ENCODE measurements around the gene TBXT.
A peak's percentile ranks its signal among the peaks of the same experiment; 100 is the strongest.

The TBXT gene

GRCh38 chr6:166162599-166163342 lies 4.9 kb downstream of the TBXT start:
- Histone ChIP-seq H3K9me3 (ENCODE audit: severe bottlenecking) (no peaks in the 10 kb centered on the region), H3K27ac (no peak overlapping the region), H3K4me3 (ENCODE audit: low read depth, low read length) (no peak overlapping the region), H3K27me3 (ENCODE audit: insufficient read depth, low read depth, severe bottlenecking) (no peaks in the 10 kb centered on the region), H3K36me3 (peaks cover 8% of the 10 kb centered on the region; the same call in 1 of the 2 replicates)
- TF ChIP-seq CTCF (IDR thresholded peaks at IDR 0.05; ENCODE audit: low read depth, low read length) = no peak
- no peak for DNase-seq

- no peak for TF ChIP-seq CTCF (IDR thresholded peaks at IDR 0.05; ENCODE audit: low read depth, low read length)
- DNase-seq = no peak
- Histone ChIP-seq H3K36me3 (no peaks in the 10 kb centered on the region), H3K9me3 (ENCODE audit: severe bottlenecking) (no peaks in the 10 kb centered on the region), H3K4me3 (ENCODE audit: low read depth, low read length) (no peak overlapping the region), H3K27me3 (ENCODE audit: insufficient read depth, low read depth, severe bottlenecking) (no peaks in the 10 kb centered on the region), H3K27ac (no peak overlapping the region)
Measured at GRCh38 chr6:166157930-166158617, 9.6 kb downstream of the TBXT start.

GRCh38 chr6:166156942-166157341 lies 10.7 kb downstream of the TBXT start:
- Histone ChIP-seq H3K9me3 (ENCODE audit: severe bottlenecking) (no peaks in the 10 kb centered on the region), H3K27me3 (ENCODE audit: insufficient read depth, low read depth, severe bottlenecking) (no peaks in the 10 kb centered on the region), H3K4me3 (ENCODE audit: low read depth, low read length) (no peak overlapping the region), H3K27ac (no peak overlapping the region), H3K36me3 (no peaks in the 10 kb centered on the region)
- peak; percentile 42; the same call in 1 of the 2 replicates for TF ChIP-seq CTCF (IDR thresholded peaks at IDR 0.05; ENCODE audit: low read depth, low read length)
- no peak for DNase-seq

GRCh38 chr6:166153966-166154365 lies 13.7 kb downstream of the TBXT start:
- DNase-seq = peak; percentile 67
- Histone ChIP-seq H3K9me3 (ENCODE audit: severe bottlenecking) (peaks cover 9% of the 10 kb centered on the region), H3K4me3 (ENCODE audit: low read depth, low read length) (no peak overlapping the region), H3K27me3 (ENCODE audit: insufficient read depth, low read depth, severe bottlenecking) (peaks cover 3% of the 10 kb centered on the region), H3K36me3 (no peaks in the 10 kb centered on the region), H3K27ac (peak overlapping the region; percentile 6; the same call in 1 of the 2 replicates)
- no peak for TF ChIP-seq CTCF (IDR thresholded peaks at IDR 0.05; ENCODE audit: low read depth, low read length)

GRCh38 chr6:166152660-166153059 lies 15.0 kb downstream of the TBXT start:
- no peak for TF ChIP-seq CTCF (IDR thresholded peaks at IDR 0.05; ENCODE audit: low read depth, low read length)
- no peaks in the 10 kb centered on the region for H3K36me3 ChIP-seq
- peaks cover 9% of the 10 kb centered on the region for H3K9me3 ChIP-seq (ENCODE audit: severe bottlenecking)
- H3K4me3 ChIP-seq (ENCODE audit: low read depth, low read length) = no peak overlapping the region
- no peak for DNase-seq
- peaks cover 15% of the 10 kb centered on the region for H3K27me3 ChIP-seq (ENCODE audit: insufficient read depth, low read depth, severe bottlenecking)
- no peak overlapping the region for H3K27ac ChIP-seq

Data from WERI-Rb-1 (cell line).